Panc1 (cell line): ENCODE data around the gene SPRTN.

Source experiments
- POLR2AphosphoS5 ChIP-seq: IDR thresholded peaks from 2 replicates; pipeline ENCODE4 v1.6.1; 2012; ENCODE audit warnings: mild to moderate bottlenecking, low read depth, low read length, moderate library complexity
- TF ChIP-seq, protein P1 (sequence below): fragments of 450-650 bp; IDR thresholded peaks from 2 replicates; pipeline ENCODE4 v1.5.1; 2017; ENCODE audit warnings: mild to moderate bottlenecking

DNA sequence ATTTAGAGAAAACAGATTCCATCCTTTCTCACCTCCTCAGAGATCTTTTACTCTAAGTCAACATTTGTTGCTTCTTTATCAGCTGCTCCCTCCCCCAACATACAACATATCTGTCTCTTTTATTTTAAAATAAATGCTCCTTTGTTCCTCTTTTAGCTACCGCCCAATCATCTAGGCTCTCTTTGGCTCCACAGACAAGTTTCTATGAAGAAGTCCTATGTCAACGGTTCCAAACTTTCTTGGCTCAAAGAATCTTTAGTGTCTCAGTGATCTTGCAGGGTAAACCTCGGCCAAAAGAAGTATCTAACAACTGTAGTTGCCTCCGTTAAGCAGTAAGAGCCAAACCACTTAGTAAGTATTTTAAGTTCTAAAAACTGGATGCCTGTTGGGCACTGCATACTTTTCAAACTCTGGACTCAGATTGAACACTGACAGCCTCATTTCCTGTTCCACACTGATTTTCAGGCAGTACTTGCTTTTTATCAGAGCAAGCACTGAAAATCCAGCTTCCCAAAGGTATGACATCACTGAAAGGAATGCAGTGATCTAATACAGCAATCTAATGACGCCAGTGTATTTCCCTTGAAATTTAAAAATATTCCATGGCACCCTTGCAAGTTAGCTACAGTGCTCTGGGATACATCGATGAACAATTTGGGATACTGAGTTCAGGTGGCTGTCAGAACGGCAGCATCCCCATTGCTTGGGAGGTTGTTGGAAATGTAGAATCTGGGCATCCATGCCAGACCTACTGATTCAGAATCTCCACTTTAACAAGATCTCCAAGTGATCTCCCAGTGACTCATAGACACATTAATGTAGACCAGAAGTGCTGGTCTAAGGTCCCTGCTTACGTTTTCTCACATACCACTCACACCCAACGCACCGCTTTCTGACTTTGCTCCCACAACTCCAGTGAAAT lies 57.2 kb downstream of the SPRTN start:
- no peak for TF ChIP-seq POLR2AphosphoS5
- TF ChIP-seq, protein P1, sequence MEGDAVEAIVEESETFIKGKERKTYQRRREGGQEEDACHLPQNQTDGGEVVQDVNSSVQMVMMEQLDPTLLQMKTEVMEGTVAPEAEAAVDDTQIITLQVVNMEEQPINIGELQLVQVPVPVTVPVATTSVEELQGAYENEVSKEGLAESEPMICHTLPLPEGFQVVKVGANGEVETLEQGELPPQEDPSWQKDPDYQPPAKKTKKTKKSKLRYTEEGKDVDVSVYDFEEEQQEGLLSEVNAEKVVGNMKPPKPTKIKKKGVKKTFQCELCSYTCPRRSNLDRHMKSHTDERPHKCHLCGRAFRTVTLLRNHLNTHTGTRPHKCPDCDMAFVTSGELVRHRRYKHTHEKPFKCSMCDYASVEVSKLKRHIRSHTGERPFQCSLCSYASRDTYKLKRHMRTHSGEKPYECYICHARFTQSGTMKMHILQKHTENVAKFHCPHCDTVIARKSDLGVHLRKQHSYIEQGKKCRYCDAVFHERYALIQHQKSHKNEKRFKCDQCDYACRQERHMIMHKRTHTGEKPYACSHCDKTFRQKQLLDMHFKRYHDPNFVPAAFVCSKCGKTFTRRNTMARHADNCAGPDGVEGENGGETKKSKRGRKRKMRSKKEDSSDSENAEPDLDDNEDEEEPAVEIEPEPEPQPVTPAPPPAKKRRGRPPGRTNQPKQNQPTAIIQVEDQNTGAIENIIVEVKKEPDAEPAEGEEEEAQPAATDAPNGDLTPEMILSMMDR = no peak
